ENCODE data around the gene PRC1. TPM values are rescaled to one million over a fixed set of nuclear protein-coding genes. Genes with fewer than 3 reads are reported as not detected.

The PRC1 gene
- total RNA-seq, 1 donor from 2014 or later = 3.8 TPM

DNA sequence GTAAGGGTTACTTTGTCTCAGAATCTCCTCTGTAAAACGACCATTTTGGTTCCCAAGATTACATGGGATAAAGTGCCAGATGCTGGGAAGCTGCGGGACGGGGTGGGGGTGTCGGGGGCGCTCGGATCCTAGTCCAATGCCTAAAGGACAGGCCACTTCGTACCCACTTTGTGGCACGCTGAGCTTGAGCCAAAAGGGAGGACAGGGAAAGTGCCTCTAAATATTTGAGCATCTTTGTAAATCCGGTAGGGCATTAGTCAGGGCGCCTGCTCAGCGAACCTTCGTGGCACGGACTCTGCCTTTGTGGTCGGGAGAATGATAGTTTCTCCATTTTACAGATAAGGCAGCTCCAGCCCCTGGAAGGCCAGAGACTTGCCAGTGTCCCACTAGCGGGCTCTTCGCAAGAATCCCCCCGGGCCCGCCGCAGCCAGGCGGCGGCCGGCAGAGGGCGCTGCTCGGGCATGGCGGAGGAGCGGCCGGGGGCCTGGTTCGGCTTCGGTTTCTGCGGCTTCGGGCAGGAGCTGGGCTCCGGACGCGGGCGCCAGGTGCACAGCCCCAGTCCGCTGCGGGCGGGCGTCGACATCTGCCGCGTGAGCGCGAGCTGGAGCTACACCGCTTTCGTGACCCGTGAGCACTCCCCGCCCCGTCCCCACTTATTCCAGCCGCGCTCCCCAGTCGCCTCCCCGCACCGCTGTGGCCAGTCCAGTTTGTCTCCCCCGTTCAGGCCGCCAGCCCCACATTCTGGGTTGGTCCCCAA, 37.9 kb downstream of the PRC1 start:
- DNase-seq (ENCODE audit: low spot score) = no peak

- no peak for DNase-seq (ENCODE audit: low spot score)
Observed at GRCh38 chr15:90955624-90956273, 38.6 kb downstream of the PRC1 start.

GRCh38 chr15:90954712-90955623, 39.4 kb downstream of the PRC1 start, which contains the start of gene RCCD1:
Gene RCCD1 (plus strand): TSS chr15:90954884. CDS start chr15:90956735, 1,851 bp downstream.
- peak; percentile 98 for DNase-seq (ENCODE audit: low spot score)

DNA sequence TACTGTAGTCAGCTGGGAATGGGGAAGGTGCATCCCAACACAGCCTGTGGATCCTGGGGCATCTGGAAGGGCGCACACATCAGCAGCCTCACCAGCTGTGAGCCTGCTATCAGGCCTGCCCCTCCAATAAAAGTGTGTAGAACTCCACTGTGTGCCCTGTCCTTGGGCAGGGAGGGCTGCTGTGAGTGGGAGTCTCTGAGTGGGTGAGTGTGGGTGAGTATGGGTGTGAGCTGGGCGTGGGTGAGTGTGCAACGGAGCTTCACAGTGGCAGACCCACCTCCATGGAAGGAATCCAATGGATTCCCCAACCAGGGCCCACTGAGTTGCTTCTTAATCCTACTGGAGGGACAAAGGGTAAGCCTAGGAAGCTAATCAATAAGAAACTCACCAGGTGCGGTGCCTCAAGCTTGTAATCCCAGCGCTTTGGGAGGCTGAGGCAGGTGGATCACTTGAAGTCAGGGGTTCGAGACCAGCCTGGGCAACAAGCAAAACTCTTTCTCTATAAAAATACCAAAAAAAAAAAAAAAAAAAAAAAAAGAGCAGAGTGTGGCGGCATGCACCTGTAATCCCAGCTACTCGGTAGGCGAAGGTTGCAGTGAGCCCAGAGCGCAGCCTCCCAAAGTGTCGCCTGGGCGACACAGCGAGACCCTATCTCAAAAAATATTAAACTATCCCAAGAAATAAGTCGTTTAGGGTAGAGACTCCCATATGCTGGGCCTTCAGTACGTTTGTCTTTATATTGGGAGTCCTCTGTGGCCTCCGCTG, 40.2 kb downstream of the PRC1 start:
- DNase-seq (ENCODE audit: low spot score) = no peak

- no peak for DNase-seq (ENCODE audit: low spot score)
Observed at GRCh38 chr15:90952901-90953677, 41.2 kb downstream of the PRC1 start.

GRCh38 chr15:90950676-90951075, 43.7 kb downstream of the PRC1 start:
- no peak for DNase-seq (ENCODE audit: low spot score)

DNA sequence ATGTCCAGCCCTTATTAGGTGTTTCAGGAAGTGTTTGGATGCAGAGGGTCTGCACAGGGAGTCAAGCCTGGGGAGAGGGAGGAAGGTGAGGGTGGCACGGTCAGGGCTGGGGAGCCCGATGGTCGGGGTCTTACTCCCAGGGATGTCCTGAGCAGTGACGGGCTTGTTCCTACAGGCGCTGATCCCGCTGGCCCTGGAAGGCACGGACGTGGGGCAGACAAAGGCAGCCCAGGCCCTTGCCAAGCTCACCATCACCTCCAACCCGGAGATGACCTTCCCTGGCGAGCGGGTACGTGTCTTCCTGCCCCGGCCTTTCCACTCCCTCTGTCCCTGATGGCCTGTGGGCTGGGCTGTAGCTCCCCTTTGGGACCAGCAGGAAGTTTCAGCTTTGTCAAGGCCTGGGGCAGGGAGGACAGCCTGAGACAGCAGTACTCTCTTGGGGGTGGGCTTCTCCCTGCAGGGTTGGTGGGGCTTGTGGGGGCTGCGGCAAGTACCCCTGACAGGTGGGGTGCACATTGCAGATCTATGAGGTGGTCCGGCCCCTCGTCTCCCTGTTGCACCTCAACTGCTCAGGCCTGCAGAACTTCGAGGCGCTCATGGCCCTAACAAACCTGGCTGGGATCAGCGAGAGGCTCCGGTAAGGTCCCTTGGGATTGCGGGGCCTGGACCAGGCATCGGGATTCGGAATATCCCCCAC, 44.2 kb downstream of the PRC1 start:
- no peak for DNase-seq (ENCODE audit: low spot score)

- no peak for DNase-seq (ENCODE audit: low spot score)
Observed at GRCh38 chr15:90948506-90948905, 45.8 kb downstream of the PRC1 start.

- no peak for DNase-seq (ENCODE audit: low spot score)
Observed at GRCh38 chr15:90947577-90948357, 46.6 kb downstream of the PRC1 start.

GRCh38 chr15:90946941-90947576, 47.3 kb downstream of the PRC1 start:
- no peak for DNase-seq (ENCODE audit: low spot score)

DNA sequence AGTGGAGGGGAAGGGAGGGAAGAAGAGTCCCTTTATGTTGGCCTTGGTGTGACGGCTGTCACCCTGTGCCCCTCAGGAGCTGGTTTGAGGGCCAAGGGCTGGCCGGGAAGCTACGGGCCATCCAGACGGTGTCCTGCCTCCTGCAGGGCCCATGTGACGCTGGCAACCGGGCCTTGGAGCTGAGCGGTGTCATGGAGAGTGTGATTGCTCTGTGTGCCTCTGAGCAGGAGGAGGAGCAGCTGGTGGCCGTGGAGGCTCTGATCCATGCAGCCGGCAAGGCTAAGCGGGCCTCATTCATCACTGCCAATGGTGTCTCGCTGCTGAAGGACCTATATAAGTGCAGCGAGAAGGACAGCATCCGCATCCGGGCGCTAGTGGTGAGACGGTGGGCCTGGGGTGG, 47.8 kb downstream of the PRC1 start:
- no peak for DNase-seq (ENCODE audit: low spot score)

- no peak for DNase-seq (ENCODE audit: low spot score)
Observed at GRCh38 chr15:90945091-90945490, 49.2 kb downstream of the PRC1 start.

- DNase-seq (ENCODE audit: low spot score) = no peak
Observed at GRCh38 chr15:90942354-90943120, 51.8 kb downstream of the PRC1 start.

GRCh38 chr15:90941038-90941437, 53.3 kb downstream of the PRC1 start:
- no peak for DNase-seq (ENCODE audit: low spot score)

DNA sequence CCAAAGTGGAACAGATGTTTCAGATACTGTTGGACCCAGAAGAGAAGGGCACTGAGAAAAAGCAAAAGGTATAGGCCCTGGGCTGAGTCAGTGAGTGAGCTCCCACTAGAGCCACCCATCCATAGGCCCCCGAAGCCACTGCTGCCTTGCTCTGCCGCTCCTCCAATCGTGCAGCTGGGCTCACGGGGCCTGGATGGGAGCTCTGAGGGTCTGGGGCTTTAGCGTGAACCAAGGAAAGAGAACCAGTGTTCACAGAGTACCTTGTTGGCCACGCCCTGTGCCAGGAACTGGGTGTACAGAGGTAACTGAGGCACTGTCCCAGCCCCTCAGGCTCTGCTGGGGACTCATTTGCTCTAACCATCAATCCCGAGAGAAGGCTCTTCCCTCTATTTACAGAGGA, 54.6 kb downstream of the PRC1 start:
- DNase-seq (ENCODE audit: low spot score) = no peak

GRCh38 chr15:90938261-90938660, 56.1 kb downstream of the PRC1 start:
- DNase-seq (ENCODE audit: low spot score) = no peak

DNA sequence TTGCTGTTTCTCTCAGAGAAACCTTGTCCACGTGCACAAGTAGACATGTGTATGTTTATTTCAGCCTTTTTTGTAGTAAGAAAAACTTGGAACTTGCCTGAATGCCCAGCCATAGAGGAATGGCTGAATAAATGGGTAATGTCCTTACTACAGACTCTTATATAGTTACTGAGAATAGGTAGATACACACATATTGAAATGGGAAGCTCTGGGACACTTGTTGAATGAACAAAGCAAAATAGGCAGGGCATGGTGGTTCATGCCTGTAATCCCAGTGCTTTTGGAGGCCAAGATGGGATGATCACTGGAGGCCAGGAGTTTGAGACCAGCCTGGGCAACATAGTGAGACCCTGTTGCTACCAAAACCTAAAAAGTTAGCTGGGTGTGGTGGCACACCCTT, 57.5 kb downstream of the PRC1 start:
- DNase-seq (ENCODE audit: low spot score) = no peak
